Activated naive CD4-positive, alpha-beta T cell (primary cell): ENCODE data around the gene PJA2.
"Not testable (repeated sequence)": the region's sequence is repeated elsewhere in the genome, so short reads cannot be mapped to it uniquely, and the experiment has no call there.

Experiments used
- DNase-seq, 4 experiments: peaks; one replicate each; lab custom pipeline; 2025; lab: John Stamatoyannopoulos, UW

The PJA2 gene

GRCh38 chr5:109309326-109310063 lies 100.3 kb downstream of the PJA2 start:
- DNase-seq, result no peak

GRCh38 chr5:109307951-109308350 lies 101.8 kb downstream of the PJA2 start:
- no peak for DNase-seq

GRCh38 chr5:109307456-109307855 lies 102.3 kb downstream of the PJA2 start:
- no peak for DNase-seq

- no peak for DNase-seq
Measured at GRCh38 chr5:109305352-109305751, 104.4 kb downstream of the PJA2 start.

- DNase-seq, result no peak
Measured at GRCh38 chr5:109304309-109304708, 105.5 kb downstream of the PJA2 start.

- no peak for DNase-seq
Measured at GRCh38 chr5:109300367-109300766, 109.4 kb downstream of the PJA2 start.

GRCh38 chr5:109299557-109299956 lies 110.2 kb downstream of the PJA2 start:
- no peak for DNase-seq

- DNase-seq, result no peak
Measured at GRCh38 chr5:109298794-109299193, 111.0 kb downstream of the PJA2 start.

GRCh38 chr5:109297900-109298299 lies 111.9 kb downstream of the PJA2 start:
- no peak for DNase-seq

GRCh38 chr5:109291090-109291489 lies 118.7 kb downstream of the PJA2 start:
- no peak for DNase-seq

GRCh38 chr5:109290231-109290630 lies 119.5 kb downstream of the PJA2 start:
- no peak for DNase-seq

- DNase-seq, result not testable (repeated sequence)
Measured at GRCh38 chr5:109286628-109287027, 123.1 kb downstream of the PJA2 start.
